Motor neuron (in vitro differentiated cells): ENCODE data around the gene CHRNA7. TPM values are rescaled to one million over a fixed set of nuclear protein-coding genes. Genes with fewer than 3 reads are reported as not detected.
"Not testable (repeated sequence)": the region's sequence is repeated elsewhere in the genome, so short reads cannot be mapped to it uniquely, and the experiment has no call there.

Experiments used
- ATAC-seq, 8 experiments: fragments of 200-7000 bp; cut with Tn5 transposase; replicated peaks in 6 of 8; 2 replicates each; pipeline ENCODE4 v1.8.0; 2021; ENCODE audit warnings: mild to moderate bottlenecking in 8 of 8, moderate library complexity in 8 of 8
- H3K27ac ChIP-seq, 2 donors: fragments of 250-450 bp; sonication (Bioruptor Pico); 2 replicates each; pipeline ENCODE4 v1.9.0; 2021; ENCODE audit warnings: antibody characterized with exemption in 2 of 2, mild to moderate bottlenecking in 2 of 2, moderate library complexity in 1 of 2
- H3K4me1 ChIP-seq, 2 donors: fragments of 250-450 bp; sonication (Bioruptor Pico); replicated peaks in 1 of 2; 2 replicates each; pipeline ENCODE4 v1.6.1; 2021; ENCODE audit warnings: antibody characterized with exemption in 2 of 2, mild to moderate bottlenecking in 2 of 2, moderate library complexity in 1 of 2
- H3K4me3 ChIP-seq, 5 donors: fragments of 250-450 bp; sonication (Bioruptor Pico); 2 replicates each; pipeline ENCODE4 v1.9.0; 2021; ENCODE audit warnings: antibody characterized with exemption in 5 of 5, mild to moderate bottlenecking in 5 of 5, moderate library complexity in 4 of 5
- WGBS, 10 experiments: fragments of 450-650 bp; shearing (Covaris generic); methylation state at CpG; one replicate each; pipeline ENCODE4 v1.0.0; 2022; 5-methylcytosine and 5-hydroxymethylcytosine counted together
- in situ Hi-C, 9 experiments: fragments of 400-800 bp; cut with MboI; loops; one replicate each; pipeline ENCODE4 v1.15.0; 2021; ENCODE audit warnings: low sequenced_read_pairs in 9 of 9, low pct_unique_long_range_greater_than_20kb in 2 of 9; ENCODE audit not compliant: unreplicated experiment in 9 of 9
- total RNA-seq, 8 experiments: library from RNA; unstranded; fragments of 300-600 nt; gene quantifications; 2 replicates each; pipeline versions ENCODE4 v1.2.3 to v1.2.4, GENCODE V29; 2022

The CHRNA7 gene
- total RNA-seq, 8 experiments from 2014 or later: 0.61 to 7.7 (median 5.1) TPM

DNA sequence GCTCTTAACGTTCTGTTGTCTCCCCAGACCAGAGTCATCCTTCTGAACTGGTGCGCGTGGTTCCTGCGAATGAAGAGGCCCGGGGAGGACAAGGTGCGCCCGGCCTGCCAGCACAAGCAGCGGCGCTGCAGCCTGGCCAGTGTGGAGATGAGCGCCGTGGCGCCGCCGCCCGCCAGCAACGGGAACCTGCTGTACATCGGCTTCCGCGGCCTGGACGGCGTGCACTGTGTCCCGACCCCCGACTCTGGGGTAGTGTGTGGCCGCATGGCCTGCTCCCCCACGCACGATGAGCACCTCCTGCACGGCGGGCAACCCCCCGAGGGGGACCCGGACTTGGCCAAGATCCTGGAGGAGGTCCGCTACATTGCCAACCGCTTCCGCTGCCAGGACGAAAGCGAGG is 137.6 kb downstream of the CHRNA7 start:
- H3K4me3 ChIP-seq, H3K27ac ChIP-seq, in situ Hi-C loops, ATAC-seq, H3K4me1 ChIP-seq: not testable (repeated sequence)
- WGBS, 10 experiments: no CpG with 5 or more reads among the region's 35 CpGs

DNA sequence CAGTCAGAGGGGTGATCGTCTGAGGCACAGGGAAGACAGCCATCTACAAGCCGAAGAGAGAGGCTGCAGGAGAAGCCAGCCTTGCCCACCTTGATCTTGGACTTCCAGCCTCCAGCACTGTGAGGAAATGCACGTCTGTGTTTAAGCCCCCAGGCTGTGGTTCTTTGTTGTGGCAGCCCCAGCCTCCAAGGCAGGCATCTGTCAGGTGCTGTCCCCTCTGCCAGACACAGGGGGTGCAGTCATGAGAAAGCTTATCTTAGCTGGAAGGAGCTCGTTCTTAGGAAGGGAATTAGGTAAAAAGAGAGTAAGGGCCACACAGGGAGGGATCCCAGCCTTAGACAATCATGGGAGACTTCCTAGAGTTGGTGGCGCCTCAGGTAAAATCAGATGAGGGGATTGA is 150.3 kb downstream of the CHRNA7 start:
- no CpG with 5 or more reads among the region's 5 CpGs for WGBS, 10 experiments
- ATAC-seq, H3K4me1 ChIP-seq, H3K4me3 ChIP-seq, H3K27ac ChIP-seq, in situ Hi-C loops: not testable (repeated sequence)

DNA sequence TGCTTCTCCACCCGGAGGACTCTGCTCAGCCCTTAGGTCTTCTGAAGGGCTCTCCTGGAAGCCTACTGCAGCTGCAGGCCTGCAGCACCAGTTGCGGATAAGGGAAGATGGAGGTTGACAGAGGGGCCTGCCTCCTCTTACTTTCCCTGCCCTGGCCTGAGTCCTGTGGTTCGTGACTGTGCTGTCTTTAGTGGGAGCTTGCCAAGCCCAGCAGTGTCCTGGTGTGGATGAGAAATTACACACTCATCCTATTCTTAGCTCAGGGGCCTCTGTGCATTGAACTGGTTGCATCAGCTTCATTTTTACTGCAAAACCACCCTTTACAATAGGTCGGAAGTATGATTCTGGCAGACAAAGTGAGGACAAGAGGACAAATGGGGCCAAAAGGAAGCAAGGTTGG is 163.5 kb downstream of the CHRNA7 start:
- H3K27ac ChIP-seq, in situ Hi-C loops, H3K4me3 ChIP-seq, H3K4me1 ChIP-seq: not testable (repeated sequence)
- no CpG with 5 or more reads among the region's 4 CpGs for WGBS, 10 experiments
- ATAC-seq: peak in 5 of 8 experiments; percentile 55 to 93 (median 90)

DNA sequence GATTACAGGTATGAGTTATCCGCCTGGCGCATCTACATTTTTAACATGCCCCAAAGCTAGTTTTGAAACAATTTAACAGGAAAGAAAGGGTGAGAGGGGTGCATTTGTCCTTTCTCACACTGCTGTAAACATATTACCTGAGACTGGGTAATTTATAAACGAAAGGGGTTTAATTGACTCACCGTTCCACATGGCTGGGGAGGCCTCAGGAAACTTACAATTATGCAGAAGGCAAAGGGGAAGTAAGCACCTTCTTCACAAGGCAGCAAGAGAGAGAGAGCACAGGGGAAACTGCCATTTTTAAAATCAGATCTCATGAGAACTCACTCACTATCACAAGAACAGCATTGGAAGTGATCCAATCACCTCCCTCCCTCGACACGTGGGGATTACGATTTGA is 165.9 kb downstream of the CHRNA7 start:
- H3K27ac ChIP-seq, ATAC-seq, H3K4me1 ChIP-seq, in situ Hi-C loops, H3K4me3 ChIP-seq: not testable (repeated sequence)
- no CpG with 5 or more reads among the region's 7 CpGs for WGBS, 10 experiments

DNA sequence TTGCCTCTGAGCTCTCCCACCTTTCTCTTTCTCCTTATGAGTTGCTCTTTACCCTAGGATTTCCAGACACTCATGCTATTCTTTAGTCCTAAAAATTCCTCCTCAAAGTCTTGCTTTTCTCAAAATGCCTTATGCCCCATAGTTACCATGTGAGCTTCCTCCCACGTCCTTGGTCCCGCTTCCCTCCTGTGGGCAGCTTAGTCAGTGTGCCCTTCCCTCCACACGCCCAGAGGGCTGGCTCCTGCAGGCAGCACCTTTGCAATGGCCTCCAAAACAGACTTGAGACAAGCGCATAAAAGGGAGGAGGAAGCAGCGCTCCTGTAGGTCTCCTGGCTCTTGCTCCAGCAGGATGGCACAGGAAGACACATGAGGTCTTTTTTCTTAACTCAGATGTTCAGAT is 168.6 kb downstream of the CHRNA7 start:
- no CpG with 5 or more reads among the region's 5 CpGs for WGBS, 10 experiments
- H3K4me1 ChIP-seq, H3K27ac ChIP-seq, ATAC-seq, H3K4me3 ChIP-seq, in situ Hi-C loops: not testable (repeated sequence)

DNA sequence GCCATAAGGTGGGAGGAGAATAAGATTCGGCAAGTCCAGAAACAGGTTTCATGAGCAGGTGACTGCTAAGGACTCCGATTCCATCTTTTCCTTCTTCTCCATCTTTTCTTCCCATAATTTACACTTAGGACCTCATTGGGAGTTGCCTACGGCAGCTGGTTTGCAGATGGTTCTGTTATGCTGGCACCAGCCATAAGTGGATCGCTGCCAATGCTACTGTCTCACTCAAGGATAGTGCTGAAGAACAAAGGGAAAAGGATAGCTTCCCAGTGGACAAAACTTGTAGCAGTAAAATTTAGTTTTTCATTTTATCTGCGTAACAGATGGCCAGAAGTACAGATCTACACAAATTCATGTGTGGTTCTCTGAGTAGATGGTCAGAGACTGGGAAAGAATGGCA is 178.8 kb downstream of the CHRNA7 start:
- H3K4me3 ChIP-seq, in situ Hi-C loops, H3K4me1 ChIP-seq, H3K27ac ChIP-seq: not testable (repeated sequence)
- no CpG with 5 or more reads among the region's 5 CpGs for WGBS, 10 experiments
- ATAC-seq: peak in 3 of 8 experiments; percentile 31 to 82 (median 56)

DNA sequence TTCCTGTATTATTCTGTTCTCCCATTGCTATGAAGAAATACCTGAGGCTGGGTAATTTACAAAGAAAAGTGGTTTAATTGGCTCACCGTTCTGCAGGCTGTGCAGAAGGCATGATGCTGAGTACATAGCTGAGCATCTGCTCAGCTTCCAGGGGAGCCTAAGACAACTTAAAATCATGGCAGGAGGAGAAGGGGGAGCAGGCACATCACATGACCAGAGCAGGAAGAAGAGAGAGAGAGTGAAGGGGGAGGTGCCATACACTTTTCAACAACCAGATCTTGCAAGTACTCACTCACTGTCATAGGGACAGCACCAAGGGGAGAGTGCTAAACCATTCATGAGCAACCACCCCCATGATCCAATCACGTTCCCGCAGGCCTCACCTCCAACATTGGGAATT is 188.4 kb downstream of the CHRNA7 start:
- no peak for ATAC-seq
- Histone ChIP-seq H3K4me3 (no peak overlapping the region), H3K27ac (no peak overlapping the region), H3K4me1 (peaks cover 0 to 6% of the 10 kb centered on the region in 2 donors)
- 17 to 100% (median 63%) methylated on average over 1 to 3 of the region's 3 CpGs for WGBS, 10 experiments
- in situ Hi-C loops: no loop called here

Other genes with a start within 250 kb of the CHRNA7 start
- 10 to 100 TPM in 1 of 8 experiments, 1 to 10 TPM in 6, under 1 TPM in 1; 0.41 to 10.1 (median 6.5) TPM for gene OTUD7A, start 159.8 kb upstream of the CHRNA7 start, total RNA-seq